ENCODE data around the gene STOX2. TPM values are rescaled to one million over a fixed set of nuclear protein-coding genes. Genes with fewer than 3 reads are reported as not detected.

The STOX2 gene
- total RNA-seq, 1 donor from 2014 or later: not detected

DNA sequence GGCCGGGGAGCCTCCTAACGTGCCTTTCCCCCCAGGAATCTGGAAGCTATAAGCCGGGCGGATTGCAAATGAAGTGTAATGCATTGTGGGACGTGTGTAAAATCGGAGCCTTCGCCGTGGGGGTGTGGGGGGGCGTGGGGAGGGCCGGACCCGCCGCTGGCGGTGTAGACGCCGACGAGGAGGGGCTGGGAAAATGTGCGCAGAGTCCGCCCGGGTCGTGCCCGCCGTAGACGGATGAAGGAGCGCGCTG lies 1.3 kb downstream of the STOX2 start:
- TF ChIP-seq, protein P1, sequence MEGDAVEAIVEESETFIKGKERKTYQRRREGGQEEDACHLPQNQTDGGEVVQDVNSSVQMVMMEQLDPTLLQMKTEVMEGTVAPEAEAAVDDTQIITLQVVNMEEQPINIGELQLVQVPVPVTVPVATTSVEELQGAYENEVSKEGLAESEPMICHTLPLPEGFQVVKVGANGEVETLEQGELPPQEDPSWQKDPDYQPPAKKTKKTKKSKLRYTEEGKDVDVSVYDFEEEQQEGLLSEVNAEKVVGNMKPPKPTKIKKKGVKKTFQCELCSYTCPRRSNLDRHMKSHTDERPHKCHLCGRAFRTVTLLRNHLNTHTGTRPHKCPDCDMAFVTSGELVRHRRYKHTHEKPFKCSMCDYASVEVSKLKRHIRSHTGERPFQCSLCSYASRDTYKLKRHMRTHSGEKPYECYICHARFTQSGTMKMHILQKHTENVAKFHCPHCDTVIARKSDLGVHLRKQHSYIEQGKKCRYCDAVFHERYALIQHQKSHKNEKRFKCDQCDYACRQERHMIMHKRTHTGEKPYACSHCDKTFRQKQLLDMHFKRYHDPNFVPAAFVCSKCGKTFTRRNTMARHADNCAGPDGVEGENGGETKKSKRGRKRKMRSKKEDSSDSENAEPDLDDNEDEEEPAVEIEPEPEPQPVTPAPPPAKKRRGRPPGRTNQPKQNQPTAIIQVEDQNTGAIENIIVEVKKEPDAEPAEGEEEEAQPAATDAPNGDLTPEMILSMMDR (IDR thresholded peaks at IDR 0.05): no peak
- intact Hi-C loops (cut with micrococcal nuclease): loop anchor here (10.0 kb wide), 1 partner anchor 1108 kb away; the partner anchor contains the start of gene HELT
- Mint-ChIP-seq H3K27ac (no peak overlapping the region), H3K9me3 (no peaks in the 10 kb centered on the region), H3K36me3 (ENCODE audit: low read depth) (no peaks in the 10 kb centered on the region), H3K4me1 (peaks cover 9% of the 10 kb centered on the region), H3K4me3 (no peak overlapping the region), H3K27me3 (peaks cover 45% of the 10 kb centered on the region)
- ChIA-PET POLR2A (no interaction called here), CTCF (no interaction called here)
- ATAC-seq (ENCODE audit: low read depth) (no peak), DNase-seq (no peak)

DNA sequence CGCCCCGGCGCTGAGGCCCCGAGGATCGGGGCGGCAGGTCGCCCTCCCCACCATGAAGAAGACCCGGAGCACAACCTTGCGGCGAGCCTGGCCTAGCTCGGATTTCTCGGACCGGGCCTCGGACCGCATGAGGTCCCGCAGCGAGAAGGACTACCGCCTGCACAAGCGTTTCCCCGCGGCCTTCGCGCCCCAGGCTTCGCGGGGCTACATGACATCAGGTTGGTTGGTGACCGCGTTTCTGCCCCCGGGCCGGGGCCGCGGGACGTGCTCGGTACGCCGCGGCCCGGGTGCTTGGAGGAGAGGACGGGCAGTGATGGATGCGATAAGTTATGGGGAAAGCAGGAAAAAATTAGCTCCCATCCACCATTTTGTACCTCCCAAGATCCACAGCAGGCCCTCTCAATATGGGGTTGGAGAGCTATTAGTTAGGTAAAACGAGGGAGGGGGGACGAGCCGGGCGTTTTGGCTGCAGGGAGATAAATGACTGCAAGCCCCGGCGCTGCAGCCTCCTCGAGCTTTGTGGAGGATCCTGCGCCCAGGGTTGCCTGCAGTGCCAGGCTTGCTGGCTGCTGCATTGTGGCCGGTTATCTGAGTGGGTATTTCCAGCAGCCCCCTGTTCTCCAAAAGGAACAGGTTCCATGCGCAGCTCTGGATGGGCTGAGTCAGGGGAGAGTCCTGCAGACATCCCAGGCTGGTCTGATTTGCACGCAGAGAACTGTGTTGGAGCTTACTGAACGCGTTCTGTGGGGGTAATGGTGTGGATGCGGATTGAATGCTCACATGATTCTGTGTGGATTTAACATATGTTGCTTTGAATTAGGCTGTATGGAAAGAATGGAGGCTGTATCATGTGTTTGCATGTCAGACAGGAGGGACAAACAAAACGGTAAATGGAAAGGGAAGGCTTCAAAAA lies 1.9 kb downstream of the STOX2 start:
- Mint-ChIP-seq H3K27me3 (peaks cover 41% of the 10 kb centered on the region), H3K9me3 (no peaks in the 10 kb centered on the region), H3K4me1 (peaks cover 9% of the 10 kb centered on the region), H3K36me3 (ENCODE audit: low read depth) (no peaks in the 10 kb centered on the region), H3K27ac (no peak overlapping the region), H3K4me3 (no peak overlapping the region)
- DNase-seq (no peak), ATAC-seq (ENCODE audit: low read depth) (no peak)
- ChIA-PET POLR2A (no interaction called here), CTCF (no interaction called here)
- TF ChIP-seq, protein P1 (IDR thresholded peaks at IDR 0.05): no peak
- intact Hi-C loops (cut with micrococcal nuclease): loop anchor here (10.0 kb wide), 1 partner anchor 1108 kb away; the partner anchor contains the start of gene HELT

DNA sequence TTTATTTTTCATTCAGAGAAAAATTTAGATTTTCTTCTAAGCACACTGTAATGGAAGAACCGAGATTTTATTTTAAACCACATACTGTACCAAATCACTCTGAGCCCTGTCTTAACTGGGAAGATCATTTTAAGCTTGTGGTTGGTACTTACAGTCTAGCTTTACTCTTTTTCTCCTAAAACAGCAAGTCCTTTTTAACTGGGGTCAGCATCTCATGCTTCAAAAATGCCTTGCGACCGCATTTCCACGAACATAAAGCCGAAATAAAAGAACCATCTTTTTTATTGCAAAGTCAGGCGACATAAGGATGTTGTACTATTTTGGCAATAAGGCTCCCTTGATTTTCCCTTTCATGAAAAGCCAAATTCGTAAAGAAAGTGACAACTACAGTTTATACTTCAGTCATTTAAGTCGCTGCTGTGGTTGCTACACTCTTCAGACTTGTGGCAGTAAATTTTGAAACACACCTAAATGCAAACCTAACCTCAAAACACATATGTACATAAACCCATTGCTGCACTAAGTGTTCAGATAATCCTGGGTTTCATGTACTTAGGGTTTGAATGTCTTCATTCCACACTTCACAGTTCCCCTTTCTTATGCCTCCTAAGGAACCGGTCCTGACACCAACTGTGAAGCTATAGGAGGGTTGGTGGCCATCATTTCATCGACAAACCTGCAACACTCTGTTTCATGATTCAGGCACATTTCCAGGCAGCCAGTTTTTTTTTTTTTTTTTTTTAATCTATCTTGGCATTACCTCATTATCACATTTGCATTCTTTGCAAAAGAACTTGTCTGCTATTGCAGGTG lies 3.0 kb downstream of the STOX2 start:
- Mint-ChIP-seq H3K36me3 (ENCODE audit: low read depth) (no peaks in the 10 kb centered on the region), H3K27me3 (peaks cover 39% of the 10 kb centered on the region), H3K4me1 (peaks cover 9% of the 10 kb centered on the region), H3K27ac (no peak overlapping the region), H3K4me3 (no peak overlapping the region), H3K9me3 (no peaks in the 10 kb centered on the region)
- TF ChIP-seq, protein P1 (IDR thresholded peaks at IDR 0.05): no peak
- no peak for ATAC-seq (ENCODE audit: low read depth)
- DNase-seq: no peak
- intact Hi-C loops (cut with micrococcal nuclease): loop anchor here (10.0 kb wide), 1 partner anchor 1107 kb away; the partner anchor contains the start of gene HELT
- ChIA-PET CTCF (no interaction called here), POLR2A (no interaction called here)

DNA sequence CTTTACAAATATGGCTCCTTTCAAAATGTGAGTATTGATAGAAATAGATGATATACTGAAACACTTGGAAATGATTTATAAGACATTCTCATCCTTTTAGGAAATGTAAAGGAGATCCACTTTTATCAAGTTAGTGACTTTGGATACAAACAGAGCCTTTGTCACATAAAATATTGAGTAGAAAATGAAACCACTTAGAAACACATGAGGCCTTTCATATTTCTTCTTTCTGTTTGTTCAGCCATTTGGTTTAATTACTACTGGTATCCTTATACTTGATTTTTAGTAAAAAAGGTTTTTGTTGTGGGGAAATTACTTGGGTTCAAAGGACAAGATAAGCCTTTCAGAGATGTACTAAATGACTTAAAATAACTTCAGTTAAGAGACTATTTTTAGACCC lies 4.1 kb downstream of the STOX2 start:
- TF ChIP-seq, protein P1 (IDR thresholded peaks at IDR 0.05): no peak
- Mint-ChIP-seq H3K27me3 (peaks cover 31% of the 10 kb centered on the region), H3K9me3 (no peaks in the 10 kb centered on the region), H3K4me3 (no peak overlapping the region), H3K27ac (no peak overlapping the region), H3K4me1 (peaks cover 9% of the 10 kb centered on the region), H3K36me3 (ENCODE audit: low read depth) (no peaks in the 10 kb centered on the region)
- ChIA-PET POLR2A (no interaction called here), CTCF (no interaction called here)
- ATAC-seq (ENCODE audit: low read depth): no peak
- no peak for DNase-seq
- intact Hi-C loops (cut with micrococcal nuclease): loop anchor here (10.0 kb wide), 1 partner anchor 1106 kb away; the partner anchor contains the start of gene HELT

DNA sequence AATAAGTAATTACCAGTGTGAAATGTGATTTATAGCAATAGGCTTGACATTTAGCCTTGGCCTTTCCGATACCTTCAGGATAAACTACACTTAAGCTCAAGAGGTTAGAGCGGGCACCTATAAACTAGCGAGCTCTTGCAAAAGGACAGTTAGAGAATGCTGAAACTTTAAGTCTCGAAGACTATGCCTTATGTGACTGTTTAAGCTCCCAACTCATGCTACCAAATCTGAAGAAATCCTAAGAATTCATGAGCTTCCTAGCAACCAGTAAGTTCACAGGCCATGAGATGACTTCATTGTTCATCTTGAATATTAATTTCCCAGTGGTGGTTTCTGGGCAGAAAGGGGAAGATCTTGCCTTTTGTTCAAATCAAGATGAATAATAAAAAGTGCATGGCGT lies 4.7 kb downstream of the STOX2 start:
- H3K4me3 Mint-ChIP-seq: no peak overlapping the region
- no peak for DNase-seq
- no peak overlapping the region for H3K27ac Mint-ChIP-seq
- H3K36me3 Mint-ChIP-seq (ENCODE audit: low read depth): no peaks in the 10 kb centered on the region
- ChIA-PET POLR2A (no interaction called here), CTCF (no interaction called here)
- intact Hi-C loops (cut with micrococcal nuclease): loop anchor here (10.0 kb wide), 1 partner anchor 1105 kb away; the partner anchor contains the start of gene HELT
- H3K27me3 Mint-ChIP-seq: peaks cover 28% of the 10 kb centered on the region
- peaks cover 7% of the 10 kb centered on the region for H3K4me1 Mint-ChIP-seq
- no peak for ATAC-seq (ENCODE audit: low read depth)
- TF ChIP-seq, protein P1 (IDR thresholded peaks at IDR 0.05): no peak
- no peaks in the 10 kb centered on the region for H3K9me3 Mint-ChIP-seq
